ENCODE measurements around the gene PRKAG2. TPM values are rescaled to one million over a fixed set of nuclear protein-coding genes. Genes with fewer than 3 reads are reported as not detected.

PRKAG2 gene
- total RNA-seq, 1 donor: 21.2 TPM

DNA sequence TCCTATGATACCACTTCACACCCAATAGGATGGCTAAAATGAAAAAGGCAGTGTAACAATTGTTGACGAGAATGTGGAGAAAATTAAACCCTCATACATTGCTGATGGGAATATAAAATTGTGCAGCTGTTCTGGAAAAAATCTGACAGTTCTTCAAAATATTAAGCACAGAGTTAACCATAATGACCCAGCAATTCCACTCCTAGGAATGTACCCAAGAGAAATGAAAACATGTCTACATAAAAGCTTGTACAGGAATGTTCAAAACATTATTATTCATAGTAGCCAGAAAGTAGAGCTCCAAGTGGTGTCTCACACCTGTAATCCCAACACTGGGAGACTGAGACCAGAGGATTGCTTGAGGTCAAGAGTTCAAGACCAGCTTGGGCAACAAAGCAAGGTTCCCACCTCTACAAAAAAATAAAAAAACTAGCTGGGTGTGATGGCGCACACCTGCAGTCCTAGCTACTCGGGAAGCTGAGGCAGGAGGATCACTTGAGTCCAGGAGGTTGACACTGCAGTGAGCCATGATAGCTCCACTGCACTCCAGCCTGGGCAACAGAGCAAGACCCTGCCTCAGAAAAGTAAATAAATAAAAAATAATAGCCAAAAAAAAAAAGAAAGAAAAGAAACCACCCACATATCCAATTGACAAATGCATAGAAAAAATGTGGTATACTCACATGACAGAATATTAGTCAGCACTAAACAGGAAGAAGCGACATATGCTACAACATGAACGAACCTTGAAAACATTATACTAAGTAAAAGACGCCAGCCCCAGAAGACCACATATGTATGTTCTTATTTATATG is 362.2 kb downstream of the PRKAG2 start:
- H3K4me3 ChIP-seq (ENCODE audit: low read depth, low read length): no peak overlapping the region
- DNase-seq (ENCODE audit: low read depth): no peak
- no peak for TF ChIP-seq CTCF (IDR thresholded peaks at IDR 0.05; ENCODE audit: insufficient read depth, low read depth, low read length)

DNA sequence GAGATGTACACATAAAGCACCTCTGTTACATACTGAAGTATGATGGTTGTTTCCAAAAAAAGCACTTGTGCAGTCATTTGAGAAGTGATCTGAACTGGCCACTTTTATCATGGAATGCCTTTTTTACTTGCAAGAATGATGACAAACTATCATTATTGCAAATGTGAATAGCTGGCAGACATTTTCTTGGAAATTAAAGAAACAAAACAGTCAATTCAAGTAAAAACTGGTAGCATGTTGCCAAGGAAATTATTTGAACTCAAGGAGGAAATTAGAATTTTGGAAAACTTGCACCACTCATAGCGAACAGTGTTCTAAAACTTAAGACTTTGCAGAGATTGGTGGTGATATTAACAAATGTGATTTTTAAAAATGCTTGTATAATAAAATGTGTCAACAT is 363.8 kb downstream of the PRKAG2 start:
- no peak overlapping the region for H3K4me3 ChIP-seq (ENCODE audit: low read depth, low read length)
- no peak for TF ChIP-seq CTCF (IDR thresholded peaks at IDR 0.05; ENCODE audit: insufficient read depth, low read depth, low read length)
- DNase-seq (ENCODE audit: low read depth): no peak

DNA sequence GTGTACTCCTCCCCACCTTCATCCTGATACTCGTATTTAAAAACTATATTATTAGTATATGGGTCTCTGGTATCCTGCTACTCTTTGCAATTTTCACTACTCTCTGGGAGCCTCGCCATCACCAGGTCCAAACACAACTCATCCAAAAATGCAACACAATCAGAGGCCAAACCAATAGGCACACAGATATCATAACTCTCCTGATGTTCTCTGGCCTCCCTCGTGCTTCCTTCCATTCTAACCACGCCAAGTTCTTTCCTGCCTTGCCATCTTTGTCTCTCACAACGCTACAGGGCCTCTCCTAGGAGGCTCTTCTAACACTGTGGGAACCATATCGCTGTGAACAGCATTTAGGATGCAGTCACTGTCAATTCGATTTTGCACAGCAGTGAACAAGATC is 364.6 kb downstream of the PRKAG2 start:
- no peak overlapping the region for H3K4me3 ChIP-seq (ENCODE audit: low read depth, low read length)
- no peak for DNase-seq (ENCODE audit: low read depth)
- no peak for TF ChIP-seq CTCF (IDR thresholded peaks at IDR 0.05; ENCODE audit: insufficient read depth, low read depth, low read length)

DNA sequence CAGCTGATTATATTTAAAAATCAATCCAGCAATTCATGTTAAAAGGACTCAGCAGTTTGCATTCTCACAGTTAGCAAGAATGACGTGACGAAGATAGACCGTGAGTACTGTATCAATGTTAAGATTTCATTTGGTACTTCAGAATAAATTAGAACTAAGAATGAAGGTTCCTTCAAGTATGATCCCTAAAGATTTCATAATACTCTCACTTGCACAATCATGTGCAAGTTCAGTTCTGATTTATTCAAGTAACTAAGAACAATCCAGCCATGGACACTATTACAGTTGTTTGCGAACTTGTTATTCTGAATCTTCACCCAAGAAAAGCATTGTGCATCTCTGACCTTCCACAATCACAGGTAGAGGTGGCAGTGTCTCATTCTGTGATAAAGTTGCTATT is 365.0 kb downstream of the PRKAG2 start:
- no peak for TF ChIP-seq CTCF (IDR thresholded peaks at IDR 0.05; ENCODE audit: insufficient read depth, low read depth, low read length)

GRCh38 chr7:151511270-151511669 is 365.6 kb downstream of the PRKAG2 start:
- TF ChIP-seq CTCF (IDR thresholded peaks at IDR 0.05; ENCODE audit: insufficient read depth, low read depth, low read length): no peak
- no peak overlapping the region for H3K4me3 ChIP-seq (ENCODE audit: low read depth, low read length)
- DNase-seq (ENCODE audit: low read depth): no peak

More for the DNA sequence above, 365.0 kb downstream of the PRKAG2 start:
- no peak overlapping the region for H3K4me3 ChIP-seq (ENCODE audit: low read depth, low read length)
- DNase-seq (ENCODE audit: low read depth): peak; percentile 62

DNA sequence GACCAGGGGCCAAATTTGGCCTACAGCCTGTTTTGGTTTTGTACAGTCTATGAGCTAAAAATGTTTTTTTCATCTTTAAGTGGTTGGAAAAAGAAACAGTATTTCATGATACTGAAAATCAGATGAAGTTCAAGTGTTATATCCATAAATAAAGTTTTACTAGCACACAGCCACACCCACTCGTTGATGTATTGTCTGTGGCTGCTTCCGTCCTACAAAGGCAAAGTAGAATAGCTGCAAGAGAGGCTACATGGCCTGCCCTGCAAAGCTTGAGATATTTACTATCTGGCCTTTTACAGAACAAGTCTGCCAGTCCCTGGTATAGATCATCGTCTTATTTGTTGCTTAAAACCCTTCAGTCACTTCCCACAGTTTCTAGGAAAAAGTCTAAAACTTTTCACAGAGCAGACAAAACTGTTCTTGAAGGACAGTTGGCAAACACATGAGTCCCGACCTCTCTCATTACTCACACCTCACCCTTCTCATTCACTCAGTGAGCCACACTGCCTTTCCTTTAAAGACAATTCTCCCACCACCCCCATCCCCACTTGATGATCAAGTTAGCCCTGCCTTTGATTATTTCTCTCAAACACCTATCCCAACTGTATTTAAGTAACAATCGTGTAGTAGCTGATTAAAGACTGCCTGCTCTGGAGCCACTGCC is 367.1 kb downstream of the PRKAG2 start:
- TF ChIP-seq CTCF (IDR thresholded peaks at IDR 0.05; ENCODE audit: insufficient read depth, low read depth, low read length): no peak
- no peak overlapping the region for H3K4me3 ChIP-seq (ENCODE audit: low read depth, low read length)
- peak; percentile 20 for DNase-seq (ENCODE audit: low read depth)

Measured in fibroblast of villous mesenchyme (primary cell).